Kidney tubule cell (primary cell): Measurements from ENCODE around the gene KIF26B.

ENCODE experiments used
- DNase-seq: peaks from one replicate; pipeline ENCODE4 v3.0.0-alpha.2; 2018; ENCODE audit warnings: low spot score

KIF26B gene

GRCh38 chr1:245241526-245242130 lies 86.8 kb downstream of the KIF26B start:
- DNase-seq: no peak

GRCh38 chr1:245242989-245243388 lies 88.2 kb downstream of the KIF26B start:
- no peak for DNase-seq

- no peak for DNase-seq
These were observed 90.4 kb downstream of the KIF26B start for GRCh38 chr1:245245021-245245667.

- DNase-seq: no peak
These were observed 91.6 kb downstream of the KIF26B start for GRCh38 chr1:245246433-245246832.

- DNase-seq: no peak
These were observed 92.6 kb downstream of the KIF26B start for GRCh38 chr1:245247356-245247755.

- no peak for DNase-seq
These were observed 93.0 kb downstream of the KIF26B start for GRCh38 chr1:245247801-245248200.

GRCh38 chr1:245248231-245248731 lies 93.5 kb downstream of the KIF26B start:
- no peak for DNase-seq

- peak; percentile 72 for DNase-seq
These were observed 101.0 kb downstream of the KIF26B start for GRCh38 chr1:245255783-245256182.

- no peak for DNase-seq
These were observed 101.7 kb downstream of the KIF26B start for GRCh38 chr1:245256528-245256927.

GRCh38 chr1:245258271-245258920 lies 103.6 kb downstream of the KIF26B start:
- DNase-seq: peak; percentile 92

- peak; percentile 99 for DNase-seq
These were observed 105.5 kb downstream of the KIF26B start for GRCh38 chr1:245260110-245260882.

GRCh38 chr1:245260883-245261282 lies 106.1 kb downstream of the KIF26B start:
- DNase-seq: no peak

GRCh38 chr1:245261786-245262185 lies 107.0 kb downstream of the KIF26B start:
- DNase-seq: peak; percentile 96

GRCh38 chr1:245263529-245264095 lies 108.8 kb downstream of the KIF26B start:
- DNase-seq: no peak

- DNase-seq: no peak
These were observed 109.4 kb downstream of the KIF26B start for GRCh38 chr1:245264226-245264625.

GRCh38 chr1:245266105-245266504 lies 111.3 kb downstream of the KIF26B start:
- no peak for DNase-seq

- no peak for DNase-seq
These were observed 115.3 kb downstream of the KIF26B start for GRCh38 chr1:245270063-245270462.

GRCh38 chr1:245270972-245271371 lies 116.2 kb downstream of the KIF26B start:
- no peak for DNase-seq

GRCh38 chr1:245272676-245273075 lies 117.9 kb downstream of the KIF26B start:
- DNase-seq: no peak

- DNase-seq: no peak
These were observed 121.7 kb downstream of the KIF26B start for GRCh38 chr1:245276445-245276844.

GRCh38 chr1:245277276-245277675 lies 122.5 kb downstream of the KIF26B start:
- peak; percentile 28 for DNase-seq

GRCh38 chr1:245278846-245279245 lies 124.1 kb downstream of the KIF26B start:
- DNase-seq: no peak
